Endothelial cell of hepatic sinusoid (primary cell): ENCODE measurements around the gene GUCY2D.

ENCODE experiments used
- in situ Hi-C: cut with HindIII; loops from 2 replicates; pipeline ENCODE4 v1.10.0; 2017; ENCODE audit warnings: low sequenced_read_pairs

Gene GUCY2D

DNA sequence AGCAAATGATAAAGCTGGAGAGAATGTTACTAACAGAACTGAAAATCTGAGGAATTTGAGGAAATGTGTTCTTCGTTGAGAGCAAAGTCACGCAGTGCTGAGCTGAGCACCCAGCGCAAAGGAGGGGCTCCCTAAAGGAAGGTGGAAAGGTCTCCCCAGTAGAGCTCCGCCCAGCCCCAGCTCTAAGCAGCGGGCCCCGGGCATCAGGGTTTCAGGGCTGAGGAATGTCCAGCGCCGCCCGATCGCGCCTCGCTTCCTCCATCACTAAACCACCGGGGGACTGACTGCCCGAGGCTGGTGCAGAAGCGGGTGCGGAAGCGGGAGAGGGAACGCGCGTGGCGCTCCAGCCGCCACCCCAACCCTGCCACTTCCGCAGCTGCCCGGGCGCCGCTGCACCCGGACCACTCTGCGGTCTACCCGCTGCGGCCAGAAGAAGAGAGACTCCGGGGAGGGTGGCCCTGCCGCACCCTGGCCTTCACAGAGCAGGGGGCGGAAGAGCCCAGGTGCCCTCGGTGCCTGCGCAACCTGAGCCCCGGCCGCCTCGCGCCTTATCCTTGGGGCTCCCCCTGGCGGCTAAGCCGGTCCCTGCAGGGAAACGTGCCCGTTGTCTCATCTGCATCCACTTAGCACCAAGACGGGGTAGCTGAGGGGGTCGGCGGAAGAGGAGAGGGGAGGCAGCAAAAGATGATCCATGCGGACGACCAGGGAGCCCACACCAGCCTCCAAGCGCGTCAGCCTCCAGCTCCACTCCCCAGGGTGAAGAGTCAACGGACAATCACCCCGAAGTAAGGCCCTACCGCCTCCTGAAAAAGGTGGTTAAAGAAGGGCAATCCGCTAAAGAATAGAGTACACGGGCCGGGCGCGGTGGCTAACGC, 12.4 kb upstream of the GUCY2D start:
- in situ Hi-C loops = no loop called here

DNA sequence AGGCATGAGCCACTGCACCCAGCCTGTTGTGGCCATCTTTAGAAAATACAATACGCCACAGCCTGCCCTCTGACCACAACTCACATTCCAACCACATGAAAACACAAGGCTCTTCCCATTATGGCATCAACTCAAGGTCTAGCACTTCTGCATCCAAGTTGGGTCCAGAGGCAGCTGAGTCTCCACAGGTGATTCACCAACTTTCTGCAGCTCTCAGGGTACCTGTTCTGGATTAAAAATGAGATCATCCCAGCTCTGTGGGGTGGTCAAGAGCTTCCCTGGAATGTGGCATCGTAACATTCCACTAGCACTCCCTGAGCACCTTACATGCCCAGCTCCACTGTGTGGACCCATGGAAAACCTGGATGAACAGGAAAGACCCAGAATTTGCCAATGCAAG, 9.9 kb upstream of the GUCY2D start:
- in situ Hi-C loops = no loop called here

- in situ Hi-C loops = no loop called here
These were observed 9.5 kb upstream of the GUCY2D start for GRCh38 chr17:7992924-7993323.

DNA sequence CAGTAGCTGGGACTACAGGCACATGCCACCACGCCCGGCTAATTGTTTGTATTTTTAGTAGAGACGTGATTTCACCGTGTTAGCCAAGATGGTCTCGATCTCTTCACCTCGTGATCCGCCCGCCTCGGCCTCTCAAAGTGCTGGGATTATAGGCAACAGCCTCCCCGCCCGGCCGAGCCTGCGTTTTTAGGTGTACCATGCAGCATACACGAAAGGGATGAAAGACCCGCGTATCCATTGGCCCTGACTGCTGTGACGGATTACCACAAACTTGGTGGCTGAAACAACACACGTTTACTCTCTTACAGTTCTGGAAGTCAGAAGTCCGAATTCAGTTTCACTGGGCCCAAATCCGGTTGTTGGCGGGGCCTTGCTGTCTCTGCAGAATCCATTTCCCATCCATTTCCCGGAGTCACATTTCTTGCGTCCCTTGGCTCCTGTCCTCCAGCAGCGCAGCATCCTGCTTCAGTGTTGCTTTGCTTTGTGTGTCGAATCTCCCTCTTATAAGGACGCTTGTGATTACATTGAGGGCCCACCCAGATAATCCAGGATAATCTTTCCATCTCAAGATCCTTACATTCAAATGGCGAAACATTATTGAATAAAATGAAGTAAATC, 8.3 kb upstream of the GUCY2D start:
- in situ Hi-C loops = no loop called here

DNA sequence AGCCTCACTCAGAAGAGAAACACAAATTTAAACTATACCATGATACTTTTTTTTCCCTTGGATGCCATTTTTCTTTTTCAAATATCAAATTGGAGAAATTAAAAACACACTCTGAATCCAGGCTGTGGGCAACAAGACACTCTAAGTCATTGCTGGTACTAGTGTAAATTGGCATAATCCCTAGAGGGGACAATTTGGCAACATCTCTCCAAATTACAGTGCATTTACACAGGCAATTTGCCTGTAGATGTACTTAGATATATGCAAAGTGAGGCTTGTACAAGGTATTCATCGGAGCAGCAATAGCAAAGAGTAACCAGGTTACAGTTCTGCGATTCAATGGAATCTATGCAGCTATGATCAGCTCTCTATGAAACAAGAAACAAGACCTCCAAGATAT, 6.7 kb upstream of the GUCY2D start:
- in situ Hi-C loops = no loop called here

DNA sequence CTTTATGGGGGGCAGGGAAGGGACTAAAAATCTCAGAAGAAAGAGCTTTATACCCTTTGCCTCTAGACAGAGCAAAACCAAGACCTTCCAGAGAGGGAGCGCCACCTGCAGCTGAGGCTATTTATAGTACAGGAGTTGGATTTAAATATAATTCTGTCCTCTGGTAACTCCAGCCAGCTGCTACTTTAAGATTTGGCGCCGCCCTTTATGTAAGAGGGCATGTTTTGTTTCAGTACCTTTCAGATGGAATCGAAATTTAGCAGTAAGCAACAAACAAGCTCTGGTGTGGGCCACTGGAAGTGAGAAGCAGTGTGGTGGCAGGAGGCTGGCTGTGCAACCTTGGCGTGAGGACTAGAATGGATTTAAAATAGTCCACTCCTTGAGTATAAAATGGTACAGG, 5.2 kb upstream of the GUCY2D start:
- in situ Hi-C loops = no loop called here

DNA sequence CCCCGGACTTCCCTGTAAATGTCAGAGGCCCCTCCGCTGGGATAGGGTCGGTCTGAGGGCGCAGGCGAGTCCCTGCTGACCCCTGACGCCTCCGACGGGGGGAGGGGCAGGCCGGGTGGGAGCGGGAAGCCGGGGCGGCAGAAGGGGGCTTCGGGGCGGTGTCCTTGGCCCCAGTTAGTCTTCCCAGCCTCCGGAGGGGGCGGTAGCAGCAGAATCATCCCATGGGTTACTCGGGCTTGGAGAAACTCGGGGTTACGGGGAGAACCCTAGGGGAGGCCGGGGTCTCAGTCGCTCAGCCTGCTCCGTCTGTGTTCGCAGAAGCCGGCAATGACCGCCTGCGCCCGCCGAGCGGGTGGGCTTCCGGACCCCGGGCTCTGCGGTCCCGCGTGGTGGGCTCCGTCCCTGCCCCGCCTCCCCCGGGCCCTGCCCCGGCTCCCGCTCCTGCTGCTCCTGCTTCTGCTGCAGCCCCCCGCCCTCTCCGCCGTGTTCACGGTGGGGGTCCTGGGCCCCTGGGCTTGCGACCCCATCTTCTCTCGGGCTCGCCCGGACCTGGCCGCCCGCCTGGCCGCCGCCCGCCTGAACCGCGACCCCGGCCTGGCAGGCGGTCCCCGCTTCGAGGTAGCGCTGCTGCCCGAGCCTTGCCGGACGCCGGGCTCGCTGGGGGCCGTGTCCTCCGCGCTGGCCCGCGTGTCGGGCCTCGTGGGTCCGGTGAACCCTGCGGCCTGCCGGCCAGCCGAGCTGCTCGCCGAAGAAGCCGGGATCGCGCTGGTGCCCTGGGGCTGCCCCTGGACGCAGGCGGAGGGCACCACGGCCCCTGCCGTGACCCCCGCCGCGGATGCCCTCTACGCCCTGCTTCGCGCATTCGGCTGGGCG, 542 bp downstream of the GUCY2D start:
- in situ Hi-C loops = no loop called here

- in situ Hi-C loops = no loop called here
These were observed 1.3 kb downstream of the GUCY2D start for GRCh38 chr17:8003594-8004181.

DNA sequence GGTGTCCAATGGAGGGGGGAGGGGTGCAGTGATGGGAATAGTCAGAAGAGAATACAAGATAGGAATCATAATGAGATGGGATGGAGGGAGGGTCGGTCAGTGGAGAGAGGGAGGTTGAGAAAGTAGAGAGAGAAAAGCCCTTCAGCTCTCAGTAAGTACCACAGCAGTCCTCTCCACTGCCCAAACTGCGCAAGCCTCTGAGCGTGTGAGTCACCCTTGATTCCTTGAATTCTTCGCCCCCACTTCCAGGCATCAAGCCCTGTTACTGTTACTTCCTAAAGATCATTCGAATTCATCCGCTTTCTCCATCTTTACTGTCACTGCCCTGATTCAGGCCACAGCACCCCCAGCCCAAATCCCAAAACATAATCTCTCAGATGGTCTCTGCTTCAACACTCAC, 2.5 kb downstream of the GUCY2D start:
- in situ Hi-C loops = loop anchor here (5.0 kb wide), 2 partner anchors 42 to 73 kb away; partner anchors contain the start of genes CNTROB and TRAPPC1

- in situ Hi-C loops = loop anchor here (5.0 kb wide), 2 partner anchors 42 to 73 kb away; partner anchors contain the start of genes CNTROB and TRAPPC1
These were observed 2.9 kb downstream of the GUCY2D start for GRCh38 chr17:8005357-8005756.

DNA sequence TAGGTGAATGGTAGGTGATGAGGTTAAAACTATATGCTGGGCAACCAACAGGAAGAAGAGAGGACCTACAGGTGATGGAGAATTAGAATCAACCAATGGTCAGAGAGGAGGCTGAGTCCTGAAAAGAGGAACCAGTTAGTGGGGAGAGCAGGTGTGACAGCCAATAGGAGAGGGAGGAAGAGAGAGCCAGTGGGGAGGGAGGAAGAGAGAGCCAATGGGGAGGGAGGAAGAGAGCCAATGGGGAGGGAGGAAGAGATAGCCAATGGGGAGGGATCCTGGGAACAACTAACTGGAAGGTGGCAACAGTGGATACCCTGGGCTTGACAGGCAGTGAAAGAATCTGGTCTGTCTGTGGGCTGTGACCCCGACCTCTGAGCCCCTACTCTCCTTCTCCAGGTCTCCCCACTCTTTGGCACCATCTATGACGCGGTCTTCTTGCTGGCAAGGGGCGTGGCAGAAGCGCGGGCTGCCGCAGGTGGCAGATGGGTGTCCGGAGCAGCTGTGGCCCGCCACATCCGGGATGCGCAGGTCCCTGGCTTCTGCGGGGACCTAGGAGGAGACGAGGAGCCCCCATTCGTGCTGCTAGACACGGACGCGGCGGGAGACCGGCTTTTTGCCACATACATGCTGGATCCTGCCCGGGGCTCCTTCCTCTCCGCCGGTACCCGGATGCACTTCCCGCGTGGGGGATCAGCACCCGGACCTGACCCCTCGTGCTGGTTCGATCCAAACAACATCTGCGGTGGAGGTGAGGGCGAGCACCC, 3.7 kb downstream of the GUCY2D start:
- in situ Hi-C loops = loop anchor here (5.0 kb wide), 2 partner anchors 41 to 74 kb away; partner anchors contain the start of genes CNTROB and TRAPPC1

GRCh38 chr17:8006836-8007680, 4.6 kb downstream of the GUCY2D start:
- in situ Hi-C loops = loop anchor here (5.0 kb wide), 2 partner anchors 40 to 75 kb away; partner anchors contain the start of genes CNTROB and TRAPPC1

DNA sequence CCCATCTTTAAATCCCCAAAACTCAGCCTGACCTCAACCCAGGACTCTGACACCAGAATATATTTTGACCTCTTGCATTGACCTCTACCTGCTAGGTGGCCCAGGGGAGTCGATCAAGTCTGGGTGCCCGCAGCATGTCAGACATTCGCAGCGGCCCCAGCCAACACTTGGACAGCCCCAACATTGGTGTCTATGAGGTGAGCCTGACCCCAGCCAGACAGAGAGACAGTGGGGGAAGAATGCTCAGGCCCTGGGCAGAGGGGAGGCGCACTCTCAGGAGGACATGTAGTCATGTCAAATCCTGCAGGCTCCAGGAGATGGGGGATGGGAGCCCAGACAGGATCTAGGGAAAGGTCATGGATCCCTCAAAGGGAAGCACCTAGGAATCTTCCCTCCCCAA, 5.4 kb downstream of the GUCY2D start:
- in situ Hi-C loops = loop anchor here (5.0 kb wide), 2 partner anchors 39 to 76 kb away; partner anchors contain the start of genes CNTROB and TRAPPC1

DNA sequence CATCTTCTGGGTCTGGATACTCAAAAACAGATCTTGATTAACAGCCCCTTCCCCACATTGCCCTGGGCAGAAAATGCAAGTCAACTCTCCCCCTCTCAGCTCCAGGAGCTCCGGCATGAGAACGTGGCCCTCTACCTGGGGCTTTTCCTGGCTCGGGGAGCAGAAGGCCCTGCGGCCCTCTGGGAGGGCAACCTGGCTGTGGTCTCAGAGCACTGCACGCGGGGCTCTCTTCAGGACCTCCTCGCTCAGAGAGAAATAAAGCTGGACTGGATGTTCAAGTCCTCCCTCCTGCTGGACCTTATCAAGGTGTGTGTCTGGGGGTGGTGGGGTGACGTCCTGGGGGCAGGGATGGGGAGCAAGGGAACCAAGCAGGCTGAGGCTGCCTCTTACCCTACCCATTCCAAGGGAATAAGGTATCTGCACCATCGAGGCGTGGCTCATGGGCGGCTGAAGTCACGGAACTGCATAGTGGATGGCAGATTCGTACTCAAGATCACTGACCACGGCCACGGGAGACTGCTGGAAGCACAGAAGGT, 9.7 kb downstream of the GUCY2D start:
- in situ Hi-C loops = no loop called here

- in situ Hi-C loops = no loop called here
These were observed 10.7 kb downstream of the GUCY2D start for GRCh38 chr17:8012996-8013640.

DNA sequence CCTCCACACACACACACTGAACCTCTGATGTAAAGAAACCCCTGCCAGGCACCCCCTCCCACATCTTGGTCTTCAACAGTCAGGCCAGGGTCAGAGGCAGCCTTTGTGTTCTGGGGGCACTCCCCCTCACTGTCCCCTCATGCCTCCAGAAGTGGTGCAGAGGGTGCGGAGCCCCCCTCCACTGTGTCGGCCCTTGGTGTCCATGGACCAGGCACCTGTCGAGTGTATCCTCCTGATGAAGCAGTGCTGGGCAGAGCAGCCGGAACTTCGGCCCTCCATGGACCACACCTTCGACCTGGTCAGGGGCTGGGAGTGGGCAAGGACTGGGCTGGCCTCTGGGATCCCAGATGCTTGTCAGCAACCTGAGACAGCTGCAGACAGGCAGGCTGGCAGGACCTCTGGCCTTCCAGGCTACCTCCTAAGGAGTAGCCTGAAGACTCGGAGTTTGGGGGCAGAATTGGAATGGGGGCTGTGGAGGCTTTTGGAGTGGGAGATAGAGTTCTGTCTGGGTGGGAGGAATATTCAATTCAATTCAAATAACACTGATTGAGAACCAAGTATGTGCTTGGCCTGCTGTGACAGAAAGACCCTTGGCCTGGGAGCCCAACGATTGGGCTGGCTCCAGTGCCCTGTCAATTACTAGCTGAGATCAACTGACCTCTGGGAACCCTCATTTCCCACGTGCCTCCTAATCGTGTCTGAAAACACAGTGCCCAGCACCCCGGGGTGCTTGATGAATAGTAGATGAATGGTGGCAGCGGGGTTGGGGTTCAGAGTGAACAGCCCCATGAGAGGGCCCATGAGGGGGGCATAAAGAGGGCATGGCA, 11.5 kb downstream of the GUCY2D start:
- in situ Hi-C loops = no loop called here

GRCh38 chr17:8014558-8014850, 12.1 kb downstream of the GUCY2D start:
- in situ Hi-C loops = no loop called here
